ENCODE measurements around the gene ONECUT3. TPM values are rescaled to one million over a fixed set of nuclear protein-coding genes. Genes with fewer than 3 reads are reported as not detected.

The ONECUT3 gene
- total and polyA plus RNA-seq, 2 donors = not detected

DNA sequence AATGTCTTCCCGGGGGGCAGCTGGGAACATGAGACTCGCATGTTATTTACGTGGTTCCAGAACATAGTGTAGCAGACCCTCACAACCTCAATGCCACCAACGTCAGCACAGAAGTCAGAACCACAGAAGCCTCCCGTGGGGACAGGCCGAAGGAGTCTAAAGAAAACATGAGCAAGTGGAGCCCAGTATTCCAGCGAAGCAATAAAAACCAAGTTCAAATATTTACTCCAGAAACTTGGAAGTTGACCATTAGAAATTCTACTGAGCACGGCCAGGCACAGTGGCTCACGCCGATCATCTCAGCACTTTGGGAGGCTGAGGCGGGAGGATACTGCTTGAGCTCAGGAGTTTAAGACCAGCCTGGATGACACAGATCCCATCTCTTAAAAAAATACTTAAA lies 76.7 kb downstream of the ONECUT3 start:
- Histone ChIP-seq H3K36me3 (ENCODE audit: insufficient read depth) (peaks cover 5% of the 10 kb centered on the region), H3K4me3 (ENCODE audit: low read depth, low read length) (no peak overlapping the region), H3K27ac (ENCODE audit: low read depth) (no peak overlapping the region), H3K4me1 (ENCODE audit: insufficient read depth) (no peaks in the 10 kb centered on the region)
- no peak for DNase-seq (ENCODE audit: extremely low spot score)
- 73% methylated on average over 11 of the region's 11 CpGs for WGBS

DNA sequence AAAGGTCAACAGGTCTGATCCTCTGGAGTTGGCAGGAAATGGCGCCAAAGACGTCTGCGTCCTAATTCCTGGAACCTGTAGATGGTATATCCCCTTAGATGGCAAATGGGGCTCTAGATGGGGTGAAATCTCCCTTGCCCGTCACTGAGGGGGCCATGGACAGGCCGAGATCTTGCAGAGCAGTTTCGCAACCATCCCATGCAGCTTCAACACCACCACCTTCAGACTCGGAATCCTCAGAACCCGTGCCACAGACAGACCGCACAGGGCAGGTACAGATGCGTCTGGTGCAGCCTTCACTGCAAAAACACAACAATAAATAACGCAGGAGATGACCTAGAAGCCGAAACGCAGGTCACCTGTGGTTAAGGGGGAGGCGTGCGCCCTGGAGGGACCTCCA lies 77.3 kb downstream of the ONECUT3 start:
- Histone ChIP-seq H3K4me3 (ENCODE audit: low read depth, low read length) (no peak overlapping the region), H3K27ac (ENCODE audit: low read depth) (no peak overlapping the region), H3K4me1 (ENCODE audit: insufficient read depth) (no peaks in the 10 kb centered on the region), H3K36me3 (ENCODE audit: insufficient read depth) (peaks cover 5% of the 10 kb centered on the region)
- 92% methylated on average over 15 of the region's 15 CpGs for WGBS
- DNase-seq (ENCODE audit: extremely low spot score) = no peak

Small RNA genes within 50 kb of the gene (small RNA-seq; reads per million reads assigned to genes)
- not detected for gene RF00017

Other genes with a start within 250 kb of the ONECUT3 start
- 4.1 TPM for gene ADAMTSL5, start 240.5 kb upstream of the ONECUT3 start, total RNA-seq
- 9.4 TPM for gene ADAMTSL5, start 240.5 kb upstream of the ONECUT3 start, polyA plus RNA-seq
- gene PLK5, start 229.4 kb upstream of the ONECUT3 start, total RNA-seq = 0.37 TPM
- 2.3 TPM for gene PLK5, start 229.4 kb upstream of the ONECUT3 start, polyA plus RNA-seq
- 24.2 TPM for gene MEX3D, start 185.2 kb upstream of the ONECUT3 start, total RNA-seq
- 19.1 TPM for gene MEX3D, start 185.2 kb upstream of the ONECUT3 start, polyA plus RNA-seq
- gene MBD3, start 160.6 kb upstream of the ONECUT3 start, total RNA-seq = 32.5 TPM
- gene MBD3, start 160.6 kb upstream of the ONECUT3 start, polyA plus RNA-seq = 76.4 TPM
- 33.3 TPM for gene UQCR11, start 148.0 kb upstream of the ONECUT3 start, total RNA-seq
- 144 TPM for gene UQCR11, start 148.0 kb upstream of the ONECUT3 start, polyA plus RNA-seq
- gene TCF3, start 100.9 kb upstream of the ONECUT3 start, total RNA-seq = 27.4 TPM
- gene TCF3, start 100.9 kb upstream of the ONECUT3 start, polyA plus RNA-seq = 50.2 TPM
- 1.4 TPM for gene ATP8B3, start 58.8 kb downstream of the ONECUT3 start, total RNA-seq
- 1.6 TPM for gene ATP8B3, start 58.8 kb downstream of the ONECUT3 start, polyA plus RNA-seq
- 7.9 TPM for gene REXO1, start 95.0 kb downstream of the ONECUT3 start, total RNA-seq
- 20.5 TPM for gene REXO1, start 95.0 kb downstream of the ONECUT3 start, polyA plus RNA-seq
- gene KLF16, start 110.1 kb downstream of the ONECUT3 start, total RNA-seq = 3.6 TPM
- 17.6 TPM for gene KLF16, start 110.1 kb downstream of the ONECUT3 start, polyA plus RNA-seq
- 41.9 TPM for gene ABHD17A, start 132.0 kb downstream of the ONECUT3 start, total RNA-seq
- gene ABHD17A, start 132.0 kb downstream of the ONECUT3 start, polyA plus RNA-seq = 99.7 TPM
- 1.4 TPM for gene ADAT3, start 151.9 kb downstream of the ONECUT3 start, total RNA-seq
- gene ADAT3, start 151.9 kb downstream of the ONECUT3 start, polyA plus RNA-seq = 4.3 TPM
- 16.2 TPM for gene SCAMP4, start 151.9 kb downstream of the ONECUT3 start, total RNA-seq
- gene SCAMP4, start 151.9 kb downstream of the ONECUT3 start, polyA plus RNA-seq = 45.2 TPM
- gene CSNK1G2, start 187.7 kb downstream of the ONECUT3 start, total RNA-seq = 33.5 TPM
- 50.1 TPM for gene CSNK1G2, start 187.7 kb downstream of the ONECUT3 start, polyA plus RNA-seq